ENCODE measurements around the gene SEMA6B.

The SEMA6B gene

DNA sequence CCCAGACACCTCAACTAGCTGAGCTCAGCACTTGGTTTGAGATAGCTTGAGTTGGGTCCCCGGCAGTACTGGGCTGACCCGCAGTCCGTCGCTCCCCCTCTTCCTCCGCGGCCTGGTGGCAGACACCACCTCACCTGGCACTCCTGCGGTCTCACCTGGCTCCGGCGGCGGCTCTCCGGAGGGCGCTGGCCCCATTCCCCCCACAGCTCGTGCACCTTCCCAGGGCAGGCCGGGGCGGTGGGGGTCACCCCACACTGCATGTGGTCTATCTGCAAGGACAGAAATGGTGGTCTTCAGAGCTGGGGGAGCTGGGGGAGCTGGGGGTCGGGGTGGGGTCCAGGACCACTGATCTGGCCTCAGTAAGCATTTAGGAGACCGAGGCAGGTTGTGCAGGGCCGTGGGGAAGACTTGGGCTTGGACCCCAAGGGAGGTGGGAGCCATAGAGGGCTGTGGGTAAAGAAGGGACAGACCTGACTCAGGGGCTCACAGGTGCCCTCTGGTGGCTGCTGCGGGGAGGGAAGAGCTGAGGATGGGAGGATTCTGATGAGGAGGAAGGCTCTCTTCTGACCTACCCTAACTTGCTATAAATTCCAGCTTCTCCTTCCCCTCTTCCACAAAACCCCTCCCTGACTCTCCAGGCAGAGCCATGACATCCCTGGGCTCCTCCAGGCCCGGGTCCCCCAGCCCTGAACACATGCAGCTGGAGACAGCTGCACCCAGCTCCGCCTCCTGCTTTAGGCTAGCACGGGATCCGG lies 34.5 kb downstream of the SEMA6B start:
- DNase-seq, result peak; percentile 53 to 69

DNA sequence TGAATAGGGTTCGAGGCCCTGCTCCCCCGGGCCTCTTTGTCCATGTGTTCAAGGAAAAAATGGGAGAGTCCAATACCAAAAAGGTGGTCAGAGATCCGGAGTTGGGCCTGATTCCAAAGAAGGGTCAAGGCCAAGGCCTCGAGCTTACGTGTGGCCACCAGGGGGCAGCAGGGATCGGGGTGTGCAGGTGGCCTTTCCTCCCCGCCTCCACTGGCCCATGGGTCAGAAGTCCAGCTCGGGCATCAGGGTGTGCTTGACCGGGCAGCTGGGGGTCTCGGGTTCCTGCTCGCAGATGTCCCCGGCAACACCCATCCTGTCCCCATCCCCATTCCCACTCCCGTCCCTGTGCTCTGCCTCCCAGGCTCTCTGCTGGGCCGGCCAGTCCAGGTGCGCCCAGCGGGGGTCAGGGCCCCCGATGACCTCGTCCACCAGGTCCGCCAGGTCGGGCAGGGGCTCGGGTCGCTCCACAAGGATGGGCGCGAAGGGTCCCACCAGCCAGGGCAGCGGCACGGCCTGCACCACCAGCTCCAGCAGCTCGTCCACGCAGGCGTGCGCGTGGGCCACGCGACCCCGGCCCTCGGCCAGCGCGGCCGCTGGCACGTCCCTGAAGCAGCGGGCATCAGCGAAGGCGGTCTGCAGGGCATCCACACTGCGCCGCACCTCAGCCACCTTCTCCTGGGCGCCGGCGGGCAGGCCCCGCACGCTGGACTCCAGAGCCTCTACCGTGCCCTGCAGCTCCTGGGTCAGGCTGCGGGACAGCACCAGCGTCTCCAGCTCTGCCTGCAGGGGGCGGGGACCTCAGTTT lies 36.0 kb downstream of the SEMA6B start:
- peak in 1 of 2 donors; percentile 32 for DNase-seq

DNA sequence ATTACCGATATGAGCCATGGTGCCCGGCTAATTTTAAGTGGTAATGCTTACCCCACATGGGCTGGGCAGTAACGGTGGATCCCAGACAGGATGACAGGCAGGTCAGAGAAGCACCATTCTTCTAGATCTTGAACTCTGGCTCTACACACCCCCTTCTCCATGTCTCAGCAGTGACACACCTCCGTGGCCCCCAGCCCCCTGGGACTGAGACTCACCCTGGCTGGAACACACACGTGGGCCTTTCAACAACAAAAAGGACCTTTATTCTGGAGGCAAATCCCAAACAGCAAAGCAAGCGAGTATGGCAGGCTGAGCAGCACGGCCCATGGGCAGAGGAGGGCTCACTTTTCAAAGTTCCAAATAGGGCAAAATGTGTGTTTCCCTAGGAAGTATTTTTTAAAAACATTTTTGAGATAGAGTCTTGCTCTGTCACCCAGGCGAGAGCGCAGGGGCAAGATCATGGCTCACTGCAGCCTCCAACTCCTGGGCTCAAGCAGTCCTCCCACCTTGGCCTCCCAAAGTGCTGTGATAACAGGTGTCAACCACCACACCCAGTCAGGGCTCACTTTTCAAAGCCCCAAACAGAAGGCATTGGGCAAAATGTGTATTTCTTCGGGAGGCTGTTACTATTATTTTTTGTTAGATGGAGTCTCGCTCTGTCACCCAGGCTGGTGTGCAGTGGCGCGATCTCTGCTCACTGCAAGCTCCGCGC lies 37.0 kb downstream of the SEMA6B start:
- DNase-seq, result no peak

DNA sequence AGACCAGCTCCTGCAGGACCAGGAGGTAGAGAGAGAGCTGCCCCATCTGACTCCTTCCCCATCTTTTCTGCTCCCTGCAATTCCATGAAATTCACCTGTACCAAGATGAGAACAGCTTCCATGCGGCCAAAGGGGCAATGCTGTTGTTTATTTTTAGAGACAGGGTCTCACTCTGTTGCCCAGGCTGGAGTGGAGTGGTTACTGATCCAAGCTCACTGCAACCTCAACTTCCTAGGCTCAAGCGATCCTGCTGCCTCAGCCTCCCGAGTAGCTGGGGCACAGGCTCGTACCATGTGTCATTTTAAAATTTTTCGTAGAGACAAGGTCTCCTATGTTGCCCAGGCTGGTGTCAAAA lies 37.6 kb downstream of the SEMA6B start:
- DNase-seq, result no peak

DNA sequence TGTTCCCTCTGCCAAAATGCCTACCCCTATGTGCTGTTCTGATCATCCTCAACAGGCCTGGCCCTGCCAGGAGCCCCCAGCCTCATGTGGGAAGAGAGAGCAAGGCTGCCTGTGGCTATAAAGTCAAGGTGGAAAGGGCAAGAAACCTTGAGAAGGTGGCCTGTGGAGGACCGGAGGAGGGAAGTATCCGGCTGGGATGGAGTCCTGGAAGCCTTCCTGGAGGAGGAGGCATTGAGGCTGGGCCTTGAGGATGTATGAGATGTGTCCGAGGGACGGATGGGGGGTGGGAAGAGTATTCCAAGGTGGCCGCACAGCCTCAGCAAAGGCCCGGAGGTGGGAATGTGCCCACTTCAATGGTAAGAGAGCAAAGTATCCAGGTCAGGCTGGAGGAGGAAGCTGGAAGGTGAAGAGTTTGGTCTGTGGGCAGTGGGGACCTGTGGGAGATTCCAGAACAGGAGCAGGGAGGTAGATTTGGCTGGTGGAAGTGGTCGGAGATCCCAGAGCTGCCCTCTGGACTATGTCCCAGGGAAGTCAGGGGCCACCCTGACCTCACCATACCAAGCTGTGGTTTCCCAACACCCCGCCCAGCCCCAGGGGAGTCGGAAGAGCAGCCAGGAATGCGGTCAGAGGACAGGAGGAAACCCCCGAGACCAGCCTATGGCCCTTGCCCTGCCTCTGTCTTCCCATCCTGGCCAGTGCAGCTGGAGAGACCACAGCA lies 38.2 kb downstream of the SEMA6B start:
- DNase-seq, result no peak

DNA sequence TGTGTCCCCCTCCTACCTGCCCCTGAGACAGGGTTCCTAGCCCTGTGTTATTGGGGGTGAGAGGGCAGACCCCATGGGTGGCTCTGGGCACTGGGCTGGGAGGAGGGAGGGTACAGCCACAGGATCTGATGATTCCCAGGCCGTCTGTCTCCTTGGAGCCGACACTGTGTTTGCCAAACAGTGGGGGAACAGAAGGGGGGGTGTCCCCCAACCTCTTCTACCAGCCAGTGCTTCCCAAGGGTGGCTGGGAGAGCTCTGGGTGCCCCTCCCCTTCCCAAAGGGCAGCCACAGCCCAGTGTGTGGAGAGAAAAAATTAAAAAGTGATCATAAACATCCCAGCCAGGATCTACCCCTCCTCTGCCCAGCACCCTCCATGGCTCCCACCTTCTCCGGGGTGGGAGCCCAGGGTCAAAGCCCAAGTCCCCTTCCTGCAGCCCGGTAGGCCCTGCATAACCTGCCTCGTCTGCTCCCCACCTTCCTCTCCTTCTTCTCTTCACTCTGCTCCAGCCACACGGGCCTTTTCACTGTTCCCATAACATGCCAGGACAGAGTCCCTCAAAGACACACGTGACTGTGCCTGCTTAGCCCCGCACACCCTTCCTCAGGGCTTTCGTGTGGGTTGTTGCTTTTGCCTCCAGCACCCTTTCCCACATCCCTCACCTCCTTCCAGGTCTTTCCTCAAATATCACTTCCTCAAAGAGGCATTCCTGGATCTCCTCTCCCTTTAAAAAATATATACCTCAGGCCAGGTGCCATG lies 39.8 kb downstream of the SEMA6B start:
- no peak for DNase-seq

DNA sequence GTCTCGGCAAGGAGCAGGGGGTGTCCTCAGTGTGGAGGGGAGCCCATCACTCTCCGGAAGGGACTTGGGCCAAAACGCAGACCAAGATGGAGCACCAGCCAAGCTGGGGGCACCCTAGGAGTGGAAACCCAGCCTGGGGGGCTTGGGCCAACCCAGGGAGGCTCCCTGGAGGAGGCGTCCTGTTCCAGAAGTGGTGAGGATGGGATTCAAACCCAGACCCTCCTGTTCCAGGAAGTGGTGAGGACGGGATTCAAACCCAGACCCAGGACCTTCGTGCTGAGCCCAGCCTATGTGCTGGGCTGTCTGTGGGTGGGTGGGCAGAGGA lies 40.4 kb downstream of the SEMA6B start:
- no peak for DNase-seq

DNA sequence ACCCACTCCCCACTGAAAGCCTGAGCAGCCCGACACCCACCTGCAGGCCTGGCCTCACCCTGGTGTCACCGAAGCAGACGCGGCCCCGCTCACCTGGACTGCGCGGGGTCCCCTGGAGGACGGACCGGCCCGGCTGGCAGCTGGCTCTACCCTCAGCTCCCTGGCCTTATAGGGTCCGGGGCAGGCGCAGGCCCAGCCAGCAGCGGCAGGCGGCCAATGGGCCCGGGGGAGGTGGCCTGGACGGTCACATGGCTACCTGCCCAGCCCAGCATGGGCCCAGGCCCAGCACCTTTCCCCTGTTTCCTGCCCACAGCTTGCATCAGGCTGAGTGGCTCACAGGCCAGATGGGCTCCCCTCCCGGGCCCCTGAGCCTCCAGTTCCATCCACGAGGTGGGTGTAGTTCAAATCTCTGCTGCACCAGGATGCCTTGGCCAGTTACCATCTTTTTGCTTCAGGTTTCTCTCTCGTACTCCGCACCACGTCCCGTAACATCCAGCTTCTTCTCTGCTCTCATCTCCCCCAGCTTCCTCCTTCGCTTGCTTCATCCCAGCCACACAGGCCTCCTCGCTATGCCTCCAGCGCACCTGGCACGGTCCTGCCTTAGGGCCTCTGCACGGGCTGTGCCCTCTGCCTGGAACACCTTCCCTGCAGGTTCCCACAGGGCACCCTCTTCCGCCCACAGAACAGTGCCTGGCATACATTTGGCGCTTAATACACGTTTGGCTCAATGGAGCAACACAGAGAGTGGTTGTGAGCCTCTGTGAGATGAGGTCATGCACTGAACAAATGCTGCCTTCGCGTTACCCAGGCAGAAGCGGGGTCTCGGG lies 40.9 kb downstream of the SEMA6B start, which contains the start of gene PLIN4:
Gene PLIN4, minus strand, starts transcription at position 142 of the 827 bp plus-strand sequence. CDS start 214 bp downstream, outside the sequence.
- no peak for DNase-seq

DNA sequence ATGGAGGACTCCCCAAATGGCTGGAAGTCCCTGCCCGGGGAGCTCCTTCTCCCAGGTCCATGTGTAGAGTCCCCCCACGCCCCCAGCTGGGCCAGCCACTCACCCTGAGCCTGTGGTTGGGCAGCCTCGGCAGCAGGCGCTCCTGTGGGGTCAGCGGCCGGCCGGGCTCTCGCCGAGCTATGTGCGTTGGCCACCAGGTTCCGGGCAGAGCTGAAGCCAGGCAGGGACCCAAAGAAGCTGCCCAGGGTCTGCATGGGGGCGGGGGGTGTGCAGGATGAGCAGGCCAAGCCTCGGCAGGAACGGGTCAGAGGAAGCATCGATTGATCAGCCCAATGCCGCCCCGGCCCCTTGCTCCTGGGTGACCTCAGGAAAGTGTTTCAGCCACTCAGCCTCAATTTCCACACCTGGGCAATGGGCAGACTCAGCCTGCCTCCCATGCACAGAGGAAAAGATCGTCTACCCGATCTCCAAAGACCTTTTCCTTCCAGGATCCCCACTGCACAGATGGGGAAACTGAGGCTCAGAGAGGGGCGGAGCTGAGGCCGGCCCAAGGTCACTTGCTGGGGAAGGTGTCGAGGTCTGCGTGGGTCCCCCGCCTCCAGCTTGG lies 41.9 kb downstream of the SEMA6B start:
- no peak for DNase-seq

DNA sequence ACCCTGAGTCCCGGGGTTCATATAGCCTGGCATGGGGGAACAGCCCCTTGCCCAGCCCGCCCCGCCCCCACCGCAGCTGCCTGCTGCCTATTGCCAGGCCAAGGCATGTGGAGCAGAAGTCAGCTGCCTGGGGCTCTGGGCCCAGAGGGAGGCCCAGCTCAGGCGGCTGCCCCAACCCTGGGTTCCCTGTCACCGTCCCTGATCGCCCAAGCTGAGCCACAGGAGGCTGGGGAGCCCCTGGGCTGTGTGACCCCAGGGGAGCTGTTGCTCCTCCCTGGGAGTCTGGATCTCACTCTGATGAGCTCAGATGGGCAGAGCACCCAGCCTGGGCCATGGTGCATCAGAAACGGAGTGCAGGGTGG lies 42.6 kb downstream of the SEMA6B start:
- DNase-seq, result no peak

DNA sequence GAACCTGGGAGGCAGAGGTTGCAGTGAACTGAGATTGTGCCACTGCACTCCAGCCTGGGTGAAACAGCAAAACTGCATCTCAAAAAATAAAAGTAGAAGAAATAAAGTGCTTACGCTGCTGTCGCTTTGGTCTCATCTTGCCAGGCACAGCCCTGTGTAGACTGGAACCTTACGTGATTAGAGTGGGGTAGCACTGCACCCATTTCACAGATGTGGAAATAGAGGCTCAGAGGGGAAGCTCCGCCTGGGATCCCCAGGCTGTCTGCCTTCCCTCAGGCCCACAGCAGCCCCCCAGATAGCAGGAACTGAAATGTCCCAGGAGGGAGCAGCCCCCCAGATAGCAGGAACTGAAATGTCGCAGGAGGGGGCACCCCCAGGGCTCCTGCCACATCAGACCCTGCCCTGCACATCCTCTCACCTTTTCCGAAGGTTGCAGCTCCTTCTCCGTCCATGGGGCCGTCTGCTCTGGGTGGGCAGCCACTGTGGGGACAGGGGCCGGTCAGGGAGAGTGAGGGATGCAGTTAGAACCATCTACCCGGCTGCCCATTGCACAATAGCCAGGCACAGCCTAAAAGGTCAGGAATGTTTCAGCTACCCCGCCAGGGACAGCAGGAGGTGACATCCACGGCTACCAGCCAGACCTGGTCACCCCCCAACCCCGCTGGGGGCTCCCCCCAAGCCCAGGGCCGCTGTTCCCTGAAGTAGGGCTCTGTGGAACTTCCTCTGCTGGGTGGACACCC lies 43.1 kb downstream of the SEMA6B start:
- no peak for DNase-seq

DNA sequence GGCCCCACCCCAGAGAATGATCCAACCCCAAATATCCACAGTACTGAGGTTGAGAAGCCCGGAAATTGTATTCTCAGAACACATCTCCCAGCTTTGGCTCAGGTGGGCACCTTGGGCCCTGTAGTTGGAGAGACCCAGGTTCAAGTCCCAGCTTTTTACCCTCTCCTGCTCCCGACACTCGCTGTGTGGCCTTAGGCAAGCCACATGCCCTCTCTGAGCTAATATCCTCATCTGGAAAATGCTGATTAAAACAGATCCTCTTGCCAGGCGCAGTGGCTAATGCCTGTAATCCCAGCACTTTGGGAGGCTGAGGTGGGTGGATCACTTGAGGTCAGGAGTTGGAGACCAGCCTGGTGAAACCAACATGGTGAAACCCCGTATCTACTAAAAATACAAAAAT lies 43.8 kb downstream of the SEMA6B start:
- no peak for DNase-seq

DNA sequence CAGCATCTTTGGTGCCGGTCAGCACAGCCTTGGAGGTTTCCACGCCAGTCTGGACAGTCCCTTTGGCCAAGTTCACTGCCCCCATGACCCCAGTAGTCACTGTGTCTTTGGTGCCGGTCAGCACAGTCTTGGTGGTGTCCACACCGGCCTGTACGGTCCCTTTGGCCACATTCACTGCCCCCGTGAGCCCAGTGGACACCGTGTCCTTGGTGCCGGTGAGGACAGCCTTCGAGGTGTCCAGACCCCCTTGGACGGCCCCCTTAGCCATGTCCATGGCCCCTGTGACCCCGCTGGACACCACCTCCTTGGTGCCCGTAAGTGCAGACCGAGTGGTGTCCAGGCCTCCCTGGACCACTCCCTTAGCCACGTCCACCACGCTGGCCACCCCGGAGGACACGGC lies 46.2 kb downstream of the SEMA6B start:
- DNase-seq, result no peak

DNA sequence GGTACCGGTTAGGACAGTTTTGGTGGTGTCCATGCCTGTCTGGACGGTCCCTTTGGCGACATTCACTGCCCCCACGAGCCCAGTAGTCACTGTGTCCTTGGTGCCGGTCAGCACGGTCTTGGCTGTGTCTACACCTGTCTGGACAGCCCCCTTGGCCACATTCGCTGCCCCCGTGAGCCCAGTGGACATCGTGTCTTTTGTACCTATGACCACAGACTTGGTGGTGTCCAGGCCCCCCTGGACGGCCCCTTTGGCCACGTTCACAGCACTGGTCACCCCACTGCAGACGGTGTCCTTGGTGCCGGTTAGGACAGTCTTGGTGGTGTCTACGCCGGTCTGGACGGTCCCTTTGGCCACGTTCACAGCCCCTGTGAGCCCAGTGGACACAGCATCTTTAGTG lies 47.4 kb downstream of the SEMA6B start:
- no peak for DNase-seq

DNA sequence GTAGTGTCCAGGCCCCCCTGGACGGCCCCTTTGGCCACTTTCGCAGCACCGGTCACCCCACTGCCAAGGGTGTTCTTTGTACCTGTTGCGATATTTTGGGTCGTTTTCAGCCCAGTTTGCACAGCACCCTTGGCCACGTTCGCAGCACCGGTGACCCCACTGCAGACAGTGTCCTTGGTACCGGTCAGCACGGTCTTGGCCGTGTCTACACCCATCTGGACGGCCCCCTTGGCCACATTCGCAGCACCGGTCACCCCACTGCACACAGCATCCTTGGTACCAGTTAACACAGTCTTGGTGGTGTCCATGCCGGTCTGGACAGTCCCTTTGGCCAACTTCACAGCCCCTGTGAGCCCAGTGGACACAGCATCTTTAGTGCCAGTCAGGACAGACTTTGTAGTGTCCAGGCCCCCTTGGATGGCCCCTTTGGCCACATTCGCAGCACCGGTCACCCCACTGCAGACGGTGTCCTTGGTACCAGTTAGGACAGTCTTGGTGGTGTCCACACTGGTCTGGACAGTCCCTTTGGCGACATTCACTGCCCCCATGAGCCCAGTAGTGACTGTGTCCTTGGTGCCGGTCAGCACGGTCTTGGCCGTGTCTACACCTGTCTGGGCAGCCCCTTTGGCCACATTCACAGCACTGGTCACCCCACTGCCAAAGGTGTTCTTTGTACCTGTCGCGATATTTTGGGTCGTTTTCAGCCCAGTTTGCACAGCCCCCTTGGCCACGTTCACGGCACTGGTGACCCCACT lies 48.0 kb downstream of the SEMA6B start:
- DNase-seq, result no peak

DNA sequence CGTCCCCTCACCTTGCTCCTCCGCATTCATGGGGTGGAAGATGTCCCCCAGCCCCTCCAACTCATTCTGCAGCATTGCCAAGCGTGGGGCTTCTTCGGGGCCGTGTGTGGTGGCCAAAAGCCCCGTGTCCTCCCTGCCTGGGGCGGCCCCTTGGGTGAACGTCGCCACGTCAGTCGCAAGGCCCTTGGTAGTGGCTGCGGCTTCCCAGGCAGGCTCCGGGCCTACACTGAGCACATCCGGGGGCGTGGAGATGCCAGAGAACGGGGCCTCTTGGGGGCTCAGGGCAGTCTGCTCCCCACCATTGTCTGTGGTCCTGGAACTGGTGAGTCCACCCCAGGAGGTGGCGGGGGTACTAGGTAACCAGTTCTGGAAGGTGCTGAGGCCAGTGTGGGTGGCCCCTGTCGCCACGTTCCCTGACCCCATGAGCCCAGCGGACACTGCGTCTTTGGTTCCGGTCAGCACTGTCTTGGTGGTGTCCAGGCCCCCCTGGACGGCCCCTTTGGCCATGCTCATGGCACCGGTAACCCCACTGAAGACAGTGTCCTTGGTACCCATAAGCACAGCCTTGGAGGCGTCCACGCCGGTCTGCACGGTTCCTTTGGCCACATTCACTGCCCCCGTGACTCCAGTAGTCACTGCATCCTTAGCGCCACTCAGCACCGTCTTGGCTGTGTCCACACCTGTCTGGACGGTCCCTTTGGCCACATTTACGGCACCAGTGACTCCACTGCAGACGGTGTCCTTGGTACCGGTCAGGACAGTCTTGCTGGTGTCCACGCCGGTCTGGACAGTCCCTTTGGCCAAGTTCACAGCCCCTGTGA lies 48.8 kb downstream of the SEMA6B start:
- no peak for DNase-seq

DNA sequence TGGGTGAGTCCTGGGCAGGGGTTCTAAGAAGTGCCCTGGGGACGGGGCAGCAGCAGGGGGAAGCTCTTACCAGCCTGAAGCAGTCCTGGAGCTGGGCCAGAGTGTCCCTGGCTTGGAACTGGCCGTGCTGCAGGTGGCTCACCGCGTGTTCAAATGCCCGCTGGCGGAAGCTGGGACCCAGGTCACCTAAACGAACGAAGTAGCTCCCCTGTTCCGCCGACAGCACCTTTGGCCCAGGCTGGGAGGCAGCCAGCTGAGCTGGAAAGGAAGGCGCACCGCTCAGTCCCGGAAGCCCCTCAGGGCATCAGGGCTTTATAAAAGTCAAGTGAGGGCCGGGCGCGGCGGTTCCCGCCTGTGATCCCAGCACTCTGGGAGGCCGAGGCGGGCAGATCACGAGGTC lies 50.8 kb downstream of the SEMA6B start:
- no peak for DNase-seq

DNA sequence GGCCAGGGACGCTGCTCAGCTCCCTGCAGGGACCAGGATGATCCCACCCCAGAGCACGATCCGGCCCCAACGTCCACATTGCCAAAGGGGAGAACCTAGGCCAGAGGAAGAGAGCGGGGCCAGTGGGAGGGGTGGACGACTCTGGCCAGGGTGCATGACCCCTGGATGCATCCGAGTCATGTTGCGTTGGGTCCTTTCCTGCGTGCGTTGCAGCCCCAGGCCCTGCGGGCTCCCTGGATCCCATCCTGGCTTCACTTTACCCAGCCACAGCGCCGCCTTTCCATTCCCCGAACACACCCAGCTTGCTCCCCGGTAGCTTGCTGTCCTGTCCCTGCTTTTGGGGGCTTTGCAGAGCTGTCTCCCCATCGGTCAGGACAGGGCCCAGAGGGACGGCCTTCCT lies 51.7 kb downstream of the SEMA6B start:
- DNase-seq, result no peak

DNA sequence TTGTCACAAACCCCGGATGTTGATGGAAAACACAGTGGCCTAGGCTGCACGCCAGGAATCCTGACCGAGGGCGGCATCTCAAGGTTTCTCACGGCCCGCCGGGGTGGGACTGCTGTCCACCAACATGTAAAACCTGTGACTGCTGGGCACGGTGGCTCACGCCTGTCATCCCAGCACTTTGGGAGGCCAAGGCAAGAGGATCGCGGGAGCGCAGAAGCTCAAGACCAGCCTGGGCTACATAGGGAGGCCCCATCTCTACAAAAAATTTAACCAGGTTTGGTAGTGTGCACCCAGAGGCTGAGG lies 52.4 kb downstream of the SEMA6B start:
- no peak for DNase-seq
